Epidermal melanocyte (primary cell): ENCODE data around the gene TMEM52.
"Not testable (repeated sequence)": the region's sequence is repeated elsewhere in the genome, so short reads cannot be mapped to it uniquely, and the experiment has no call there.

Experiments
- DNase-seq: peaks from one replicate; pipeline ENCODE4 v3.0.0; 2011; ENCODE audit warnings: low spot score; ENCODE audit not compliant: insufficient read length

The TMEM52 gene

DNA sequence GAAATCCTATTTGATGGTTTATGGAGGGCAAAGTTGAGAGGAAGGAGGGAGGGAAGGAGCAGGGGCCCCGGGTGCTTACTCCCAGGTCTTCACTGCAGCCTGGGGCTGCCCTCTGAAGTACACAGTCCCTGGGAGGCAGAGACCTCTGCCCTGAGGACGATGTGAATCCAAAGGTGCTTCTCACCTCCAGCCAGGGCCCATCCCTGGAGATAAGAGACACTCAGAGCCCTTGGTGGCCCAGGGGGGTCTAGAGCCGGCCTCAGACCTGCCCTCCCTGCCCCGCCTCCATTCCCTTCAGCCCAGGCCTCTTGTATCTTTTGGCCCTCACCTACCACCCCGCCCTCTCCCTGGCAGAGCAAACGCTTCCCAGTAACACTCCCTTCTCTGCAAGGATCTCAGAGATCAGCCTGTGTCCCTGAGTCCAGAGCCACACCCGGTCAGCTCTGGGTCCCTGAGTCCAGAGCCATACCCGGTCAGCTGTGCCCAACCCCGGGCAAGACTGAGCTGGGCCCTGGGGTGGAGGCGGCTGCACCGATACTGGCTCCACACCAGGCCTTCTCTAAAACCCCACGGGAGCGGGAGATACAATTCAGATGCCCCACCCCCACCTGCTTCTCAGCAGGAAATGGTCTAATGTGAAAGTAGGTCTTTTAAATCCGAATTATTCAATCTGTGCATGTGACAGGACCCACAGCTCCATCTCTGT lies 24.6 kb downstream of the TMEM52 start:
- DNase-seq = no peak

DNA sequence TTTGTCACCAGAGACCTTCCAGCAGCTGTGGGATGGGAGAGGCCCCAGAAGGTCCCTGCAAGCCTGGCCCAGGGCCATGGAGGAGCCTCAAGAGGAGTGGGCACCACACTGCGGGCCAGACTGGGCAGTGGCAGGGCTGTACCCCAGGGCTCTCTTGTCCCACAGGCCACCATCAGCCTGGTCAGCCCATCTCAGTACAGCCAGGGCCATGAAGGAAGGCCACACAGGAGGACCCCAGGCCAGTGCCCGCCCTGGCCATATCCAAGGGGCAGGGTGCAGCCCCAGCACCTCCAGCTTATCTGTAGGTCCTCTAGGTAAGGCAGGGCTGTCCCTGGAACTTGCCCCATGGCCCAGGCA lies 25.1 kb downstream of the TMEM52 start:
- no peak for DNase-seq

DNA sequence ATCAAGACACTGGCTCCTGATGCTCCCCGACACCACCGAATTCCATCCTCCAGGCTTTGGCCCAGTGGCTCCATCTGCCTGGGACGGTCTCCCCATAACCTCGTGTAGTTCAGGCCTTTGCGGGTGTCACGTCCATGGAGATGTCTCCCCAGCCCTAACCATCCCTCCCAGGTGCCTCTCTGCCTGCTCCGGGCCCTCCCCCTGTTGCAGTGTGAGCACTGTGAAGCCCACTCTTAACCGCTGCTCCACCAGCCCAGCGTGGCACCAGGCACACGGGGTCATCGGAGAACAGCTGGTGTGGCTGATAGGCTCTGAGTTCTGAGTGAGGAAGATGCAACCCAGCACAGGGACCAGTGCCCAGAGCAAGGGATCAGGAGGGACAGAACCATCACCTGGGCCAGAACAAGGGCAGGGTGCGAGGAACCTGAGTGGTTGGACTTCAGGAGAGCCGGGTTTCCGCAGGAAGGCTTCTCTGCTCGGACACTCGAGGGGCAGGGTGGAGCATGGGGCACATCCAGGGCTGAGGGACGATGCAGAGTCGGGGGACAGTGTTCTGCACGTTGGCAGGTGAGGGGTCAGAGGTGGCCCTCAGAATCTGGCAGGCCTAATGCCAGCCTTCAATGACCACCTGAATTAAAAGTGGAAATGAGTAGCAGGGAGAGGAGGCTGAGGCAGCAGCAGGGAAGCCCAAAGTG lies 25.6 kb downstream of the TMEM52 start:
- no peak for DNase-seq

DNA sequence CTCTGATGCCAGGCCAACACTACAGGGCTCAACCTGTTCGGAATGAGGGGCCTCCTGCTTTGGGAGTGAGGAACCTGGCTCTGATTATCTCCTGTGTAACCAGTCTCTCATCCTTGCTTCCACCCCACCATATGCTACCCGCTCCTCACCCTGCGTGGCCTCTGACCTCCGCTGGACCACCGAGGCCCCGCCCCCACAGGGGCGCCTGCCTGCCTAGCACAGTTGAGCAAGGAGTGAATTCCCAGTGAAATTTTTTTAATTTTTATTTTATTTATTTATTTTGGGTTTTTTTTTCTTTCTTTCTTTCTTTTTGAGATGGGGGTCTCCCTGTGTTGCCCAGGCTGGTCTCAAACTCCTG lies 26.3 kb downstream of the TMEM52 start:
- no peak for DNase-seq

DNA sequence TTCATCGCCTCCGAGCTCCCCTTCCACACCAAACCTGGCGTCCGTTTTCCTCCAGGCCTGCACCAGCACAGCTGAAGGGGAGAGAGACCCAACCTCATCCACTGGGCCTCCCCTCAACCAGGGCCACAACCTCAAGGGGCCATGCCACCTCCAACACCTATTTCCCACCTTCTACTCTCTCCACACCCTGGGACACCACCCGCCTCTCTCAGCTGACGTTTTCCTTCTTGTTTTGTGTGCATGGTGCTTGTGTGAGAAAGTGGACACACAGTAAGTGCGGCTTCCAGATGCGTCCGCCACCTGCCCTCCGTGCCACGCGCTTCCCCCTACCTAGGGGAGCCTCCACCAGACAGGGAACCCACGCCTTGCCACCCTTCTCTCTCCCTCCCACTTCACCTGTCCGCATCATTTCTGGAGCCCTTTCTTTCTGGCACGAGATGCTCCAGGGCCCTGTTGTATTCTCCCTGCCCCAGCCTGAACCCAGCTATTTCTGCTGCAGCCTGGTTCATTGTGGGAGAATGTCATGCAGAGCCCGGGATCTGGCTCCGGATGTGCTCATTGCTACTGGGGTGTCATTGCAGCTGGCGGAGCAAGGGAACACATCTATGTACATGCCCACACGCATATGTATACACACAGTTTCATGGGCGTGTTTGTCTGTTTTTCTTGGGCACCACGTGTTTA lies 26.9 kb downstream of the TMEM52 start:
- no peak for DNase-seq

DNA sequence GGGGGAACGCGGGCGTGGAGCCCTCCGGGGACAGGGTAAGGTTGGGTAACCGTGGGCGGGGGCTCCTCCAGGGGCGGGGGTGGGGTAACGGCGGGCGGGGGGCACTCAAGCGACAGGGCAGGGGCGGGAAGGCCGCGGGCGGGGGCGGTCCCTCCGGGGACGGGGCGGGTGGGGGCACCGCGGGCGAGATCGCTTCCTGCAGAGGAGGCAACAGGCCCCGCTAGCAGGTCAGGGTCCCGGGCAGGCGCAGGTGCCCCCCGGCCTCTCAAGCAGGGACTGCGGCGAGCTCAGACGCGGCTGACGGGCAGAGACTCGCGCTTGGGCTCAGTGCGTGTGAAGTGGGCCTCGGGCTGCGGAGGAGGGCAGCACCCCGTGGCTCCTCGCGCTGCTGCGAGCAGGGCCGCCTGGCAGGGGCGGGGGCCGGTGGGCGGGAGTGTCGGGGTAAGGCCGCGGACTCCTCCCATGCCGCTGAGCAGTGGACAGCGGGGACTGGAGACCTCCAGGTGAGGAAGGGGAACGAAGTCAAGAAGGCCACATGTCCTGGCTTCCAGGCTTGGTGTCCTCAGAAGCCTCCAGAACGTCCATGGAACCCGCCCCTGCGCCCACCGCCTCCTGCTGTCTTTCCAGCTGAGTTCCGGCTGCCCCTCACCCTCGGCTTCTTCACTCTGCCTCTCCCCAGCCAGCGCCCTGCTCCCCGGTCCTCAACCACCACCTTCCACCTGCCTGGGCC lies 27.6 kb downstream of the TMEM52 start:
- peak; percentile 86 for DNase-seq

DNA sequence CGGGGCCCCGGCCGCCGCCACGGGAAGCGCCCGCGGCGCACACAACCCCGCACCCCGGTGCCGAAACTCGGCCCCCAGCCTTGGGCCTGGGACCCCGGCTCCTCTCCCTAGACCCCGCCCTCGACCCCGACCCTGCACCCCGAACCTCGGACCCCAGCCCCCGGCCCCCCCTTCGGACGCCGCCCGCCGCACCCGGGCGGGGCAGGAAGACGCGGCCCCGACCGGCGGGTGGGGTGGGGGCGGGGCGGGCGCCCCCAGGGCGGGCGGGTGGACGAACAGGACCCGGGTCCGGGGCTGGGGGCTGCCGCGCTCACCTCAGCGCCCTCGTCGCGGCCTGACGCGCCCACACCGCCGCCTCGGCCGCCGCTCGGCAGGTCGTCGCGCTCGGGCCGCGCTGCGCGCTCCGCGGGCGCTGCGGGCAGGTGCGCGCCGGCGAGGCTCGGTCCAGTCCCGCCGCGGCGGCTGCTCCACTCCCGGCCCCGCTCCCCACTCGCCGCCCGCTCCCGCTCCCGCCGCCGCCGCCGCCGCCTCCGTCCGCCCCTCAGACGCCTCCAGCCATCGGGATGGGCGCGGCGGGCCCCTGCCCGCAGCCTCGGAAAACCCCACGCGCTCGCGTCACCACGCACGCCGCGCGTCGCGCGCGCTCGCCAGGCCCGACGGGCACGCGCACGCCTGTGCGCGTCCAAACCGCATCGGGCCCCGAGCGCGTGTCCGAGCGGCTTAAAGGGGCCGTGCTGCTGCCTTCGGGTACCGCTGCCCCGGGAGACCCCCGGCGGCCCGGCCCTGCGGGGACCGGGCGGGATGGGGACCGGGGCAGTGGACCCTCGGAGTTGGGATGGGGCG lies 28.4 kb downstream of the TMEM52 start, which contains the start of gene GNB1:
Gene GNB1 (minus strand): TSS at position 582 of the 843 bp plus-strand sequence. CDS start 65,634 bp downstream, outside the sequence.
- DNase-seq = peak; percentile 98

DNA sequence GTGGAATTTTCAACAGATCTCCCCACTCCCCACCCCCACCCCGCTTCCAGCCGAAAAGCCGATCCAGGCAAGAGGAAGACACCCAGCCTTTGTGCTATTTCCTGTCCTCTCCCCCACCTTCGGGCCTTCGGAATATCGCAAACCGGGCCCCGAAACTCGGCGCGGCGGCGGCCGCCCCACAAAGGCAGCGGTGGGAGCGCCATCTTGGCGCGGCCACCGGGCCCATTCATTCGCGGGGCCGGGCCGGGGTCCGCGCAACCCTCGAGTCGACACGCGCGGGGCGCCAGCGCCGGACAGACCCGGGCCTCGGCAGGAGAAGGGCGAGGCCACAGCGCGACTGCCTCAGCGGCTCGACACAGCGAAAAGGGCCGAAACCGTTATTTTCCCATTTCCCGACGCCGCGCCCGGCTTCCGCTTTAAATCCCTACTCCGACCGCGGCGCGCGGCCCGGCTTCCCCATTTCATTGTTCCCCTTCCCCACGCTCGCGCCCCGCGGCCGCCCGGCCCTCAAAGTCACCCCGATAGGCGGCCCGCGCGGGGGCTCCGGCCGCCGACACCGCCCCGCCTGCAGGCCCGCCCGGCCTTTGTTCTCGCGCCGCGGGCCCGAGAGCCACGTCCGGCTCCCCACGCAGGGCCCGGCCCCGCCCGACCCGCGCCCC lies 29.1 kb downstream of the TMEM52 start:
- peak; percentile 48 for DNase-seq

DNA sequence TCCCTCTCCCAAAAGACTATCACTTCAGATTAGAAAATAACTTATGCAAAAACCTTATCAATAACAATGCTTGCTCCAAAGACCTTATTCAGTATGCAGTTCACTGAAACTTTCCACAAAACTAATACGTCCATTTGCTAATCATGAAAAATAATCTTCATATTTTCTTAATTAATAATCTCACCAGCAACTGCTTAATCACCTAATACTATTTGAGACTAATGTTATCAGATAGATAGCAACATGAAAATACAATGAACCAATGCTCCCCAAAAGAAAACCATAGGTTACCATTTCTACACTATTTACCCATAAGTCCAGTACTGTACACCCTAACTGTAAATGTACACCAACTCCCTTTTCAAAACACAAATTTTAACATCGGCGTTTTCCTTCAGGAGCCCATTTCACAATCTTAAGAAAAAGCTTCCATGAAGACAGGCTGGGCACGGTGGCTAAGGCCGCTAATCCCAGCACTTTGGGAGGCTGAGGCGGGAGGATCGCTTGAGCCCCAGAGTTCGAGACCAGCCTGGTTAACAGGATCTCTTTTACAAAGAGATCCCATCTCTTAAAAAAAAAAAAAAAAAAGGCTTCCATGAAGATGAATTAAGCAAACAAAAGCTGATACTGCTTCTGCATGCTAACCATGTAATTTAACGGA lies 29.9 kb downstream of the TMEM52 start:
- no peak for DNase-seq

DNA sequence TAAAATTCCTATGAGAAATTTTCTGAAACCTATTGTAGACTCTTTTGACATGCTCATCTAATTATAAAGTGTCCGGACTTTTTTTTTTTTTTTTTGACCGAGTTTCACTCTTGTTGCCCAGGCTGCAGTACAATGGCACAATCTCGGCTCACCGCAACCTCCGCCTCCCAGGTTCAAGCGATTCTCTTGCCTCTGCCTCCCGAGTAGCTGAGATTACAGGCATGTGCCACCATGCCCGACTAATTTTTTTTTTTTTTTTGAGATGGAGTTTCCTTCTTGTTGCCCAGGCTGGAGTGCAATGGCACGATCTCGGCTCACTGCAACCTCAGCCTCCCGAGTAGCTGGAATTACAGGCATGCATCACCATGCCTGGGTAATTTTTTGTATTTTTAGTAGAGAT lies 35.2 kb downstream of the TMEM52 start:
- DNase-seq = not testable (repeated sequence)

DNA sequence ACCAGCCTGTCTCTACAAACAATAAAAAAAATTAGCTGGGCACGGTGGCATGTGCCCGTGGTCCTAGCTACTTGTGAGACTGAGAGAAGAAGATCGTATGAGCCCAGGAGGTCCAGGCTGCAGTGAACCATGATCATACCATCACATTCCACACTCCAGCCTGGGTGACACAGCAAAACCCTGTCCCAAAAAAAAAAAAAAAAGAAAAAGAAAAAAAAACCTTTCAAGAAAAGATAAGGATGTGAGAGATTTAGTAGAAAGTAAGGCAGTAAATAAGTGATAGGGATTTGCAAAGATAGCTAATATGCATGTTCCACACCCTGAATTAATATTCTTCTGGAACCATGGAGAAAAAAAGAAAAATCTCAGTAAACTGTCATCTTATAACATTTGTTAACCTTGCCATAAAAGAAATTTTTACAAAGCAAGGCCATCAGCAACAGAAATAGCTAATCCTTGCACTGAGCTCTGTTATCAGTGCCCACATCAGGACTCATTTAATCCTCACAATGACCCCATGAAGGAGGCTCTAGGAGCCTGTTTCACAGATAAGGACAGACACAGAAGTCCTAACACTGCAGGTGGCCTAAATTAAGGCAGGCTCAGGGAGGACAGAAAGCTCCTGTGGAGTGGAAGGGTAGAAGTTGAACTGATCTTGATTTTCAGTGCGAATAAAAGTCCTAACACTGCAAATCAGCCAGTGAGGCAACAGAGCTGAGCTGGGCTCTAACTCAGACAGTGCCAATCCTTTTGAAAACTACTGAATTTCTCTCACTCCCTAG lies 35.8 kb downstream of the TMEM52 start:
- DNase-seq = no peak

DNA sequence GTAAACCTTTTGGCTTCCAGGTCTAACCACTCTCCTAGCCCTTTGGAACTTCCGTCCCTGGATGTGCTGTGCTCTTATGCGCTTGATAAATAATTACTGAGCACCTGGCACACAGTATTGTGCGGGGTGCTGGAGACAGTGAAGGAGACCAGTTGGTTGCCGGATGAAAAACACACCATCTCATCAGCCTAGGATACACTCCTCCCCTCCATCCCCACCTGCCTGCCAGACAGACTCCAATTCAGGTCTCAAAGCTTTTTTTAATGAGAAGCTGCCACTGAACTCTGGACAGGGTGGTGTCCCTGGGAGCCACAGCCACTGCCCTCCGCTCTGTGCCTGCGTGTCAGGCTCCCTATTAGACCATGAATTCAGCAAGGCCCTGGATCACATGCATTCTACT lies 37.4 kb downstream of the TMEM52 start:
- DNase-seq = no peak

DNA sequence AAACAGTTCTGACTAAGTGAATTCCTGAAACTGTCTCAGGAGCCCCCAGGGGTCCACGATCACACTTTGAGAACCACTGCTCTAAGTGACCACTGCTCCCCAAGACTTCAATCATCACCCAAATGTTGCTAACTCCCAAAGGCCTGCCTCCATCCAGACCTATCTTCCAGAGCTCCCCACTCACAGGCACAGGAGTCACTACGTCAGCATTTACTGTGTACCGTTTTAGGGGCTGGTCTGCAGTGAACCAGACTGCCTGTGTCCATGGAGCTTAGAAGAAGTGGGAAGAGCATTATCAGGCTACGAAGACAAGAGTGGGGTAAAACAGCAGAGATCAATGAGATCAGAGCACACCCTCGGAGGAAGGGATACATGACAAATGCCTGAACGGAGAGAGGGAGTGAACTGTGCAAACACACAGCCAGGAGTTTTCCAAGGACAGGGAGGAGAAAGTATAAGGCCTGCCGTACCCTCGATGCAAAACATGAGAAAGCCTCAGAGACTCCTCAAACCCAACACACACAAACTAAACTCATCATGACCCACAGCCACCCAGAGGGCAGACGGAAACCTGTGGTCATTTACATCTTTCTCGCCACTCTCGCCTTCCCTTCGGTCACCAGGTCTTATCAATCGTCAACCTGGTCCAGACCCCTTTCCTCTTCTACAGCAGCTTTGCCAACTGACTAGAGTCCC lies 38.3 kb downstream of the TMEM52 start:
- DNase-seq = no peak

DNA sequence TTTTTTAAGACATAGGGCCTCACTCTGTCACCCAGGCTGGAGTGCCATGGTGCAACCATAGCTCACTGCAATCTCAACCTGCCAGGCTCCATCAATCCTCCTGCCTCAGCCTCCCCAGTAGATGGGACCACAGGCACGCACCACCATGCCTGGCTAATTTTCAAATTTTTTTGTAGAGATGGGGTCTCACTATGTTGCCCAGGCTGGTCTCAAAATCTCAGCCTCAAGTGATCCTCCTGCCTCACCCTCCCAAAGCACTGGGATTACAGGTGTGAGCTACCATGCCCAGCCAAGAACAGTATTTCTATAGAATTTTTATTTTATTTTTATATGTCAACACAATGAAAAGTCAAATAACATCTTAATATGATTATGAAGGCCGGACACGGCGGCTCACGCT lies 39.1 kb downstream of the TMEM52 start:
- no peak for DNase-seq

DNA sequence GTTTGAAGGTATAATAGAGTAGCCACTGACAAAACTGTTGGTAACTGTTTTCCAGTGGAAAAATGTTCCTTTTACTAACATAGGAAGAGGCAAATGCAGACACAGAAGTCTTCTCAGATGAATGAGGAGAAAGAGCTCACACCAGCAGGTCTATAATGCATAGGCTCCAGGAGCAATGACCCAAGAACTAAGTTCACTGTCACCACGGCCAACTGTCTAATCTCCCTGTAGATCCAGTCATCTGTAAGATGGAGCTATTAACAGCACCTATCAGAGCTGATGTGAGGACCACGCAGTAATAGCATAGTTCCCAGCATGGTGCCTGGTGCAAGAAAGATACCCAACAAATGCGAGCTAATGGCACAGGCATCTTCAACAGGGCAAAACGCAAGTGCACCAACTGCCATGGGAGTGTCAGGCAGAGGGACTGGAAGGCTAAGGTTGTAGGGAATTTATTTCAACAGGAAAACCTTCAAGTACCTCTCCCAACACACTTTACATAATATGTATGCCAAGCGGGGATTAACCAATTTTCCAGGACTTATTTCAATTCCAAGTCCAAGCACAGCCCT lies 41.1 kb downstream of the TMEM52 start:
- DNase-seq = no peak

DNA sequence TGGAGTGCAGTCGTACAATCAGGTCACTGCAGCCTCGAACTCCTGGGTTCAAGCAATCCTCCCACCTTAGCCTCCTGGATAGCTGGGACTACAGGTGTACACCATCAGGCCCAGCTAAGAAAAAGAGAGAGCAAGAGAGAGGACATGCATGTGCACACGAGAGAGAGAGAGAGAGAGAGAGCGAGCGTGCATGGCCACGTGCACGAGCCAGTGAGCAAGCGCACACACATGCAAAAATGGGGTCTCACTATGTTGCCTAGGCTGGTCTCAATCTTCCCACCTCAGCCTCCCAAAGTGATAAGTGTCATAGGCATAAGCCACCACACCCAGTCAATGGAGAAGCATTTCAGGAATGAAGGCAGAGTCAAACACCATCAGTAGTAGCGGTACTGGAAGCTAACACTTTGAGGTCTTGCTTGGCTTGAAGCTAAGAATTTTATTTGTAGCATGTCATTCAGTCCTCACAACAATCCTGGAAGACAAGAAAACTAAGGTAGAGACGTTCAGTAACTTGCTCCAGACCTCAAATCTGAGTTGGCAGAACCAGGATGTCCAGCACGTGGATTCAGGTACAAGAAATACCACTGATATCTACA lies 42.6 kb downstream of the TMEM52 start:
- DNase-seq = no peak

DNA sequence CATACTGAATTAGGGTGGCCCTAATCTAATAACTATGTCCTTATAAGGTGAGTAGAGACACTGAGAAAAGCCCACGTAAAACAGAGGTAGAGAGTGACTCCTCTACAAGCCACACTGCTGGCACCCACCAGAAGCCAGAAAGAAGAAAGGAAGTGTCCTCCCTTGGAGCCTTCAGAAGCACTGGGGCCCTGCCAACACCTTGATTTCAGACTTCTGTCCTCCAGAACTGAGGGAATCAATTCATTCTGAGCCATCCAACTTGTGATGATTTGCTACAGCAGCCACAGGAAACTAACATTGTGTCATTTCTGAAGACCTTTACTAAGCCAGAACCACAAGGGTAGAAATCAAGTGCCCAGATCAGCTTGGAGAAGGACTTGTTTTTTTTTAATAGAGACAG lies 43.1 kb downstream of the TMEM52 start:
- no peak for DNase-seq

DNA sequence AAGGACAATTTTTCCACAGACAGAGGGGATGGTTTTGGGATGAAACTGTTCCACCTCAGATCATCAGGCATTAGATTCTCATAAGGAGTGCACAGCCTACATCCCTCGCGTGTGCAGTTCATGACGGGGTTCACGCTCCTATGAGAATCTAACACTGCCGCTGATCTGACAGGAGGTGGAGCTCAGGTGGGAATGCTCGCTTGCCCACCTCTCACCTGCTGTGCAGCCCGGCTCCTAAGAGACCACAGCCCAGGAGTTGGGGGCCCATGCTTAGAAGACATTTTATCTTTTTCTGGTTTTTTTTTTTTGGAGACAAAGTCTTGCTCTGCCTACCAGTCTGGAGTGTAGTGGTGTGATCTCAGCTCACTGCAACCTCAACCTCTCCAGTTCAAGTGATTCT lies 44.2 kb downstream of the TMEM52 start:
- no peak for DNase-seq
